GM12801 (cell line): Measurements from ENCODE around the gene SOX13.

Experiments used
- CTCF ChIP-seq: IDR thresholded peaks from one replicate; pipeline ENCODE4 v1.5.1; 2011; ENCODE audit warnings: control low read depth; ENCODE audit not compliant: insufficient read length; ENCODE audit errors: extremely low read depth

The SOX13 gene

GRCh38 chr1:204105131-204105515 is 32.2 kb downstream of the SOX13 start:
- no peak for TF ChIP-seq CTCF

- no peak for TF ChIP-seq CTCF
Measured at GRCh38 chr1:204106825-204107224, 33.9 kb downstream of the SOX13 start.

DNA sequence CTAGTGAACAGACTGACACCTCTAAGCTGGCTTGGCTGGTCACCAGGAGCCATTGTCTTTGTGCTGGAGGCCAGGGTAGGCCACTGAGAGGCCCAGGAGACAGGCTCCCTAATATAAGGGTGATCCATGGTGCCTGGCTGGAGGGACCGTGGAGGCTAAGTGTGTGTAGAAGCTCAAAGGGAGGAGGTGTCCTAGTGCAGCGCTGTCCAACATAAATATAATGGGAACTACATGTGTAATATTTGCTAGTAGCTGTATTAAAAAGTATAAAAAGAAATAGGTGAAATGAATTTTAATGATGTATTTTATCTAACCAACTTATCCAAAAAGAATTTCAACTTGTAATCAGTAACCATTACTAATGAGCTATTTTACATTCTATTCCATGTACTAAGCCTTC is 35.0 kb downstream of the SOX13 start:
- no peak for TF ChIP-seq CTCF

GRCh38 chr1:204108312-204109141 is 35.6 kb downstream of the SOX13 start:
- TF ChIP-seq CTCF = no peak

DNA sequence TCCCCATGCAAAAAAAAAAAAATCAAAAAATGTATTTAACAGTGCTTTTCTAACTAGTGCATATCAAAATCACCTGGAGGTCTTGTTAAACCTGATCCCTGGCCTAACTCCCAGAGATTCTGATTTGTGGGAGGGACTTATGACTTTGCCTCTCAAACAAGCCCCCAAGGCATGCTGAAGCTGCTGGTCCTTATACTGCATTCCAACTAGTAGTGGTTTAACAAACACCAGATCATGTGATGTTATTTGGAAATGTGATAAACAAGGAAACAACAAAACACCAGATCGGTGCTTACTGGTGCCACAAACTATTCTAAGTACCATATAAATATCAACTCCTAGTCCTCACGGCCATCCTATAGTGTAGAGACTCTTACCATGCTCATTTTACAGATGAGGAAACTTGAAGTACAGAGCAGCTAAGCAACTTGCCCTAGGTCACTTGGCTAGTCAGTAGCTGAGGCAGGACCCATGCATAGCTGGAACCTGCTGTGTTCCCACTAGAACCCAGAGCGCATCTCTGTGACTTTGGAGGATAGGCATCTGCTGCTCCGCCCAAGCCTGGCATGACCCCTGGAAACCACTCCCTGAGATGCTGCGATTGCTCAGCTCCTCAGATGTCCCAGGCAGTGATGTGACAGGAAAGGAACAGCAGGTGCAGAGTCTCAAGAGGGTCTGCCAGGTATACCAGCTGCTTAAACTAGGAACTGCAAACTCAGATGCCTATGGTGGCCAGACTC is 38.1 kb downstream of the SOX13 start:
- no peak for TF ChIP-seq CTCF

- TF ChIP-seq CTCF = no peak
Measured at GRCh38 chr1:204112876-204113730, 40.2 kb downstream of the SOX13 start.

GRCh38 chr1:204113896-204114295 is 41.0 kb downstream of the SOX13 start:
- TF ChIP-seq CTCF = no peak
